SK-N-MC (cell line): ENCODE measurements around the gene CAPN11.

Experiments
- DNase-seq: peaks from one replicate; pipeline ENCODE4 v3.0.0-alpha.2; 2011; ENCODE audit warnings: low read depth, low spot score
- H3K27ac ChIP-seq: fragments of 200-600 bp; sonication (generic); 2 replicates; pipeline ENCODE4 v1.5.1; 2016; ENCODE audit warnings: mixed run types
- H3K36me3 ChIP-seq: fragments of 200-600 bp; sonication (generic); 2 replicates; pipeline ENCODE4 v1.6.1; 2017; ENCODE audit warnings: antibody characterized with exemption, low read length, mixed read lengths; ENCODE audit not compliant: insufficient read depth
- H3K4me3 ChIP-seq: fragments of 200-600 bp; sonication (generic); 2 replicates; pipeline ENCODE4 v1.5.1; 2016
- H3K9ac ChIP-seq: fragments of 200-600 bp; sonication (generic); 2 replicates; pipeline ENCODE4 v1.8.0; 2017; ENCODE audit warnings: mixed run types, mixed read lengths; ENCODE audit not compliant: insufficient read length
- H3K9me3 ChIP-seq: fragments of 200-600 bp; sonication (generic); 2 replicates; pipeline ENCODE4 v1.6.1; 2017; ENCODE audit warnings: low read depth, mild to moderate bottlenecking, antibody characterized with exemption, low read length, moderate library complexity, mixed read lengths
- EZH2 ChIP-seq: fragments of 200-600 bp; sonication (generic); IDR thresholded peaks from one replicate; pipeline ENCODE4 v1.6.1; 2017; ENCODE audit warnings: antibody characterized with exemption
- FOXP2 ChIP-seq: optimal IDR thresholded peaks from 2 replicates; pipeline ENCODE3; 2011; ENCODE audit warnings: mild to moderate bottlenecking, moderate library complexity; ENCODE audit not compliant: insufficient read depth; ENCODE audit errors: extremely low read length, control extremely low read depth
- POLR2AphosphoS5 ChIP-seq: IDR thresholded peaks from 2 replicates; pipeline ENCODE4 v1.6.1; 2012; ENCODE audit warnings: mild to moderate bottlenecking, low read depth, low read length, borderline replicate concordance

Gene CAPN11

GRCh38 chr6:44117397-44118128 is 41.1 kb upstream of the CAPN11 start:
- Histone ChIP-seq H3K4me3 (peak overlapping the region; percentile 33; the same call in 1 of the 2 replicates), H3K27ac (peak overlapping the region; percentile 74), H3K9me3 (no peaks in the 10 kb centered on the region), H3K36me3 (peaks cover 41% of the 10 kb centered on the region), H3K9ac (no peak overlapping the region)
- TF ChIP-seq FOXP2 (no peak), EZH2 (no peak), POLR2AphosphoS5 (no peak)
- DNase-seq, result no peak

DNA sequence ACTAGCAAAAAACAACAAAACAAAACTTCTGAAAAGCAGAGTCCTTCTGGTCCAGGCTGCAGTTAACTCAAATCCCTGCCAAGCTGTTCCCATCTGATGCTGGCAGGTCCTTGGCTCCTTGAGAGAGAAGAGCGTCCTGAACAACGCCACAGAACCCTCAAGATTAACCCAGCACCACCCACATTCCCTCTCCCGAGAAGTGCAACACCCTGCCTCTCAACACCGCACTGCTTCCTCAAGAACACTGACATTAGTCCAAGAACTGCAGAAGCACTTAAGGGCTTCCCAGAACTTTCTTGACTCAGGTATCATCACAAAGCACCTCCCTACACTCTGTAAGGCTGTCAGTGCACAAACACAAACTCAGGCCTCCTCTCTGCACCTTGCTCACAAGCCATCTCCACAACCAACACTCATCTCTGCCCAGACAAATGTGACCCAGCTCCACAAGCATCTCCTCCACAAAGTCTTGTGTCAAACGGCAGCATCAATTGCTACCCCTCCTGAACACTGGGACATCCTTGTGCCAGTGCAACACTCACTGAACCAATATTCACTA is 38.8 kb upstream of the CAPN11 start:
- Histone ChIP-seq H3K9me3 (no peaks in the 10 kb centered on the region), H3K4me3 (no peak overlapping the region), H3K36me3 (peaks cover 19% of the 10 kb centered on the region), H3K27ac (peak overlapping the region; percentile 52; the same call in 1 of the 2 replicates), H3K9ac (no peak overlapping the region)
- TF ChIP-seq POLR2AphosphoS5 (no peak), EZH2 (no peak), FOXP2 (no peak)
- DNase-seq, result no peak

GRCh38 chr6:44120692-44121443 is 37.8 kb upstream of the CAPN11 start:
- DNase-seq, result no peak
- TF ChIP-seq EZH2 (no peak), FOXP2 (no peak), POLR2AphosphoS5 (no peak)

DNA sequence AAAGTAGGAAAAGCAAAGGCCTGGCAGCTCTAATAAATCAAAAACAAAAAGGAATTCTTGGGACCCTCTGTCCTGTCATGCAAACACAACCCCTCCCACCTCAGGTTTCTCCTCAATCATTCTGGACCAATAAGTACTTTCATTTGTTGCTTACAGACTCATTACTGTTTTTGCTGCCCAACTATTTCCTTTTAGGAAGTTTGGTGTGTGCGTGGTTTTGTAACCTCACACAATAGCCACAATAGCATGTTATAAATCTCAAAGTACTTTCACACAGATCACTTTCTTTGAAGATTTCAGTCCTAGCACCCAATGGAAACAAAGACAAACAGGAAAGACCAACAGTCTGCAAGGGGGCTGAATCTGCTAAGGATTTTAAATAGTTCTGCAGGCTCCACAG is 35.8 kb upstream of the CAPN11 start:
- H3K4me3 ChIP-seq, result peak overlapping the region; percentile 44
- no peak overlapping the region for H3K9ac ChIP-seq
- TF ChIP-seq EZH2 (no peak), POLR2AphosphoS5 (no peak), FOXP2 (no peak)
- no peak for DNase-seq
- H3K27ac ChIP-seq, result peak overlapping the region; percentile 68; the same call in 1 of the 2 replicates
- H3K36me3 ChIP-seq, result peaks cover 8% of the 10 kb centered on the region; the same call in 1 of the 2 replicates
- no peaks in the 10 kb centered on the region for H3K9me3 ChIP-seq

More at GRCh38 chr6:44120692-44121443, 37.8 kb upstream of the CAPN11 start:
- no peak overlapping the region for H3K4me3 ChIP-seq
- peaks cover 8% of the 10 kb centered on the region for H3K36me3 ChIP-seq
- H3K9me3 ChIP-seq, result no peaks in the 10 kb centered on the region
- H3K27ac ChIP-seq, result peak overlapping the region; percentile 52
- H3K9ac ChIP-seq, result no peak overlapping the region

DNA sequence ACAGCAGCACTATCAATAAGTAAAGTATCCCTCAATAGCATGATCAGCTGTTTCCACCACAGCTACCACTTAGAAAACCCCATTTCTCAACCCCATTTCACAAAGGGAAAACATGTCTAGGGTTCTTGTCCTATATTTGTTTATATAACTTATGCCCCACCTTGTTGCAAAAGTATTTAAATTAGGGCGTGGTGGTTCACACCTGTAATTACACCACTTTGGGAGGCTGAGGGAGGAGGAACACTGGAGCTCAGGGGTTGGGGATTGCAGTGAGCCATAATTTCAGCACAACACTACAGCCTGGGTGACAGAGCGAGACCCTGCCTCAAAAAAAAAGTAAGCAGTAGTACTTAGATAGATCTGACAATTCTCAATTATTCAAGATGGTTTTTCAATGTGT is 35.1 kb upstream of the CAPN11 start:
- H3K9me3 ChIP-seq, result no peaks in the 10 kb centered on the region
- H3K27ac ChIP-seq, result 0 out of 2 replicates have a peak overlapping the region, but pooled peaks have one; percentile 68
- DNase-seq, result no peak
- H3K9ac ChIP-seq, result no peak overlapping the region
- peaks cover under 1% of the 10 kb centered on the region; the same call in 1 of the 2 replicates for H3K36me3 ChIP-seq
- peak overlapping the region; percentile 44; the same call in 1 of the 2 replicates for H3K4me3 ChIP-seq
- no peak for TF ChIP-seq EZH2
- no peak for TF ChIP-seq POLR2AphosphoS5
- TF ChIP-seq FOXP2, result no peak

GRCh38 chr6:44126320-44127149 is 32.1 kb upstream of the CAPN11 start:
- peak overlapping the region; percentile 83 for H3K4me3 ChIP-seq

GRCh38 chr6:44127186-44128019 is 31.2 kb upstream of the CAPN11 start, which contains the start of the genes MRPL14 and TMEM63B:
TSS of gene MRPL14 (minus strand) at chr6:44127452. CDS start at chr6:44116611, 10,841 bp downstream.
TSS of gene TMEM63B (plus strand) at chr6:44127554. CDS start at chr6:44134585, 7,031 bp downstream.
- H3K9ac ChIP-seq, result peak within 1 kb of the TSS; percentile 92
- no peaks in the 10 kb centered on the region for H3K36me3 ChIP-seq
- peak within 1 kb of the TSS; percentile 77 for H3K27ac ChIP-seq
- DNase-seq, result peak; percentile 18
- no peaks in the 10 kb centered on the region for H3K9me3 ChIP-seq
- peak within 1 kb of the TSS; percentile 88 for H3K4me3 ChIP-seq
- no peak for TF ChIP-seq EZH2
- TF ChIP-seq FOXP2, result no peak
- peak; percentile 95 for TF ChIP-seq POLR2AphosphoS5

More at GRCh38 chr6:44126320-44127149, 32.1 kb upstream of the CAPN11 start:
- TF ChIP-seq POLR2AphosphoS5 (no peak), EZH2 (no peak), FOXP2 (no peak)
- H3K27ac ChIP-seq, result peak overlapping the region; percentile 77
- H3K9me3 ChIP-seq, result no peaks in the 10 kb centered on the region
- H3K9ac ChIP-seq, result peak overlapping the region; percentile 92
- DNase-seq, result no peak
- no peaks in the 10 kb centered on the region for H3K36me3 ChIP-seq
